Loucy (cell line): ENCODE measurements around the gene PSD2.

Source experiments
- EZH2phosphoT487 ChIP-seq: fragments of 200-600 bp; IDR thresholded peaks from 2 replicates; pipeline ENCODE4 v1.6.1; 2018; ENCODE audit warnings: antibody characterized with exemption, mild to moderate bottlenecking, moderate library complexity, borderline replicate concordance
- TF ChIP-seq, protein P1 (sequence below): fragments of 200-600 bp; sonication (generic); conservative IDR thresholded peaks from 2 replicates; pipeline ENCODE4 v1.5.1; 2014; ENCODE audit warnings: mild to moderate bottlenecking, antibody characterized with exemption, low read length

DNA sequence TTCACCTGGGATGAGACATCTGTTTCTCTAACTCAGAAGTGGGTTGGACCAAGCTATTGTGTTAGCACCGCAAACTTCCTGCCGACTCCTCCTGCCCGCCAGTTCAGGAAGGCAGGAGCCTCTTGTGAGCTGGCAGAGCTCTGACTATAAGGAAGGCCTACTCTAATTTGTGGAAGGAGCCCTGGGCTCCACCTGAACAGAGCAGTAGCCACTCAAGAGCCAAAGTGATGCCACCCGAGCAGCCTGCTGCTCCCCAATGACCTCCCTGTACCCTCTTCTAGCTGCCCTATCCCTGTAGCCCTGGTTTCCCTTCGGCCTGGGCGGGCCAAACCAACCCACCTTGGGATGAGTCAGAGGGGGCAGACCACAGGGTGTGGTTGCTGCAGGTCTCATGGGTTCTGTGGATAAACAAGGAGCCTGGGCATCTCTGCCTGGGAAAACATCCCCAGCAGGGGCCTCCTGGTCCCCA lies 81.6 kb downstream of the PSD2 start:
- TF ChIP-seq, protein P1, sequence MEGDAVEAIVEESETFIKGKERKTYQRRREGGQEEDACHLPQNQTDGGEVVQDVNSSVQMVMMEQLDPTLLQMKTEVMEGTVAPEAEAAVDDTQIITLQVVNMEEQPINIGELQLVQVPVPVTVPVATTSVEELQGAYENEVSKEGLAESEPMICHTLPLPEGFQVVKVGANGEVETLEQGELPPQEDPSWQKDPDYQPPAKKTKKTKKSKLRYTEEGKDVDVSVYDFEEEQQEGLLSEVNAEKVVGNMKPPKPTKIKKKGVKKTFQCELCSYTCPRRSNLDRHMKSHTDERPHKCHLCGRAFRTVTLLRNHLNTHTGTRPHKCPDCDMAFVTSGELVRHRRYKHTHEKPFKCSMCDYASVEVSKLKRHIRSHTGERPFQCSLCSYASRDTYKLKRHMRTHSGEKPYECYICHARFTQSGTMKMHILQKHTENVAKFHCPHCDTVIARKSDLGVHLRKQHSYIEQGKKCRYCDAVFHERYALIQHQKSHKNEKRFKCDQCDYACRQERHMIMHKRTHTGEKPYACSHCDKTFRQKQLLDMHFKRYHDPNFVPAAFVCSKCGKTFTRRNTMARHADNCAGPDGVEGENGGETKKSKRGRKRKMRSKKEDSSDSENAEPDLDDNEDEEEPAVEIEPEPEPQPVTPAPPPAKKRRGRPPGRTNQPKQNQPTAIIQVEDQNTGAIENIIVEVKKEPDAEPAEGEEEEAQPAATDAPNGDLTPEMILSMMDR, result no peak
- no peak for TF ChIP-seq EZH2phosphoT487
